SK-N-SH (cell line): Measurements from ENCODE around the gene FNDC1. TPM values are rescaled to one million over a fixed set of nuclear protein-coding genes. Genes with fewer than 3 reads are reported as not detected.
A peak's percentile ranks its signal among the peaks of the same experiment; 100 is the strongest.

Source experiments
- CTCF ChIA-PET: fragments of 300-600, 350-600 bp; formaldehyde crosslinking; extraction: SDS; loops from one replicate; lab custom pipeline; 2021; lab: Yijun Ruan, JAX
- POLR2A ChIA-PET: fragments of 350-600 bp; sonication (Branson Sonifier 250); formaldehyde crosslinking; extraction: SDS; loops from one replicate; lab custom pipeline; 2020; ENCODE audit warnings: antibody characterized with exemption, inconsistent platforms; lab: Yijun Ruan, JAX
- DNase-seq: peaks from one replicate; pipeline ENCODE4 v3.0.0; 2012
- H2AFZ ChIP-seq: fragments of 200-600 bp; sonication (generic); 2 replicates; pipeline ENCODE4 v1.8.1; 2016; ENCODE audit warnings: antibody characterized with exemption, mild to moderate bottlenecking, low read depth
- H3F3A ChIP-seq: fragments of 200-600 bp; sonication (generic); replicated peaks from 2 replicates; pipeline ENCODE3; 2016; ENCODE audit warnings: antibody characterized with exemption, mild to moderate bottlenecking; ENCODE audit not compliant: insufficient read depth
- H3K27ac ChIP-seq, 2 experiments: fragments of 200-500 bp in 1 of 2; fragments of 200-600 bp in 1 of 2; sonication (Bioruptor generic) in 1 of 2; sonication (generic), shearing (Covaris generic) in 1 of 2; 2 replicates each; pipeline versions ENCODE4 v1.5.1 to v1.6.1; 2014 to 2016; ENCODE audit warnings: low read depth in 2 of 2, inconsistent platforms in 1 of 2, low read length in 1 of 2, mild to moderate bottlenecking in 1 of 2, mixed read lengths in 1 of 2
- H3K27me3 ChIP-seq: fragments of 200-600 bp; sonication (generic), shearing (Covaris generic); 2 replicates; pipeline ENCODE4 v1.6.1; 2016; ENCODE audit warnings: mixed run types; ENCODE audit not compliant: insufficient read depth
- H3K36me3 ChIP-seq, 2 experiments: fragments of 200-500 bp in 1 of 2; fragments of 200-600 bp in 1 of 2; sonication (Bioruptor generic) in 1 of 2; sonication (generic) in 1 of 2; replicated peaks in 1 of 2; 2 replicates each; pipeline versions ENCODE3 to v1.5.1; 2014 to 2016; ENCODE audit warnings: low read length in 1 of 2, mild to moderate bottlenecking in 1 of 2; ENCODE audit not compliant: insufficient read depth in 2 of 2, control insufficient read depth in 1 of 2
- H3K4me1 ChIP-seq, 2 experiments: fragments of 200-500 bp in 1 of 2; fragments of 200-600 bp in 1 of 2; sonication (Bioruptor generic) in 1 of 2; sonication (generic), shearing (Covaris generic) in 1 of 2; 2 replicates each; pipeline versions ENCODE4 v1.5.1 to v1.6.1; 2014 to 2016; ENCODE audit warnings: low read depth in 1 of 2, low read length in 1 of 2, mixed run types in 1 of 2; ENCODE audit not compliant: insufficient read depth in 2 of 2, control insufficient read depth in 1 of 2
- H3K4me2 ChIP-seq: fragments of 200-600 bp; sonication (generic), shearing (Covaris generic); 2 replicates; pipeline ENCODE4 v1.6.1; 2017; ENCODE audit warnings: mixed run types
- H3K4me3 ChIP-seq, 2 experiments: fragments of 200-500 bp in 1 of 2; fragments of 200-600 bp in 1 of 2; sonication (Bioruptor generic) in 1 of 2; sonication (generic), shearing (Covaris generic) in 1 of 2; 2 replicates each; pipeline versions ENCODE4 v1.5.1 to v1.8.1; 2014 to 2016; ENCODE audit warnings: low read depth in 2 of 2, inconsistent platforms in 1 of 2, low read length in 1 of 2, mild to moderate bottlenecking in 1 of 2, mixed read lengths in 1 of 2, moderate library complexity in 1 of 2
- H3K79me2 ChIP-seq: fragments of 200-600 bp; sonication (generic); 2 replicates; pipeline ENCODE4 v1.8.1; 2017; ENCODE audit warnings: mild to moderate bottlenecking; ENCODE audit not compliant: insufficient read depth
- H3K9ac ChIP-seq: fragments of 200-600 bp; sonication (generic); 2 replicates; pipeline ENCODE4 v1.6.1; 2017; ENCODE audit warnings: mixed run types
- H3K9me2 ChIP-seq: fragments of 200-600 bp; sonication (generic); 2 replicates; pipeline ENCODE4 v1.6.1; 2017; ENCODE audit warnings: mixed run types
- H3K9me3 ChIP-seq: fragments of 200-600 bp; sonication (generic); 2 replicates; pipeline ENCODE4 v1.6.1; 2017; ENCODE audit warnings: mixed run types, mild to moderate bottlenecking, moderate library complexity
- H4K20me1 ChIP-seq: fragments of 200-600 bp; sonication (generic); 2 replicates; pipeline ENCODE4 v1.6.1; 2017; ENCODE audit warnings: mild to moderate bottlenecking, mixed run types; ENCODE audit not compliant: insufficient read depth
- CTCF ChIP-seq: fragments of 200-600 bp; sonication (generic); IDR thresholded peaks from 2 replicates; pipeline ENCODE4 v1.6.1; 2017; ENCODE audit warnings: antibody characterized with exemption, mild to moderate bottlenecking, moderate library complexity
- EP300 ChIP-seq, 2 experiments: IDR thresholded peaks; 2 replicates each; pipeline versions ENCODE4 v1.4.0 to v1.6.1; 2012; ENCODE audit warnings: borderline replicate concordance in 1 of 2, low read depth in 1 of 2, low read length in 1 of 2
- EZH2phosphoT487 ChIP-seq: fragments of 200-600 bp; sonication (generic); IDR thresholded peaks from 2 replicates; pipeline ENCODE4 v1.6.1; 2017; ENCODE audit warnings: low read depth, mixed run types, mild to moderate bottlenecking, antibody characterized with exemption, moderate library complexity, borderline replicate concordance
- FOSL2 ChIP-seq: IDR thresholded peaks from 2 replicates; pipeline ENCODE4 v1.4.0; 2012; ENCODE audit warnings: low read depth, mild to moderate bottlenecking, moderate library complexity, borderline replicate concordance
- FOXJ3 ChIP-seq: sonication (generic); formaldehyde crosslinking; IDR thresholded peaks from 2 replicates; pipeline ENCODE4 v1.5.1; 2020; ENCODE audit warnings: mild to moderate bottlenecking, missing genetic modification reagents
- FOXM1 ChIP-seq: IDR thresholded peaks from 2 replicates; pipeline ENCODE4 v1.4.0; 2012; ENCODE audit warnings: low read depth, mild to moderate bottlenecking
- GABPA ChIP-seq: IDR thresholded peaks from 2 replicates; pipeline ENCODE4 v1.4.0; 2012; ENCODE audit warnings: low read depth, mild to moderate bottlenecking
- MEF2A ChIP-seq: IDR thresholded peaks from 2 replicates; pipeline ENCODE4 v1.4.0; 2012; ENCODE audit warnings: low read depth, borderline replicate concordance
- NFIC ChIP-seq: IDR thresholded peaks from 2 replicates; pipeline ENCODE4 v1.4.0; 2012; ENCODE audit warnings: borderline replicate concordance
- PBX3 ChIP-seq: IDR thresholded peaks from 2 replicates; pipeline ENCODE4; 2012
- POLR2AphosphoS5 ChIP-seq: IDR thresholded peaks from 2 replicates; pipeline ENCODE4 v1.6.1; 2012; ENCODE audit warnings: low read depth, low read length
- RAD21 ChIP-seq: IDR thresholded peaks from 2 replicates; pipeline ENCODE4 v1.6.1; 2012; ENCODE audit warnings: mild to moderate bottlenecking, low read length
- RFX5 ChIP-seq: IDR thresholded peaks from 2 replicates; pipeline ENCODE4 v1.6.1; 2012; ENCODE audit warnings: mild to moderate bottlenecking, improper control_type of control experiment, low read length
- RXRA ChIP-seq: IDR thresholded peaks from 2 replicates; pipeline ENCODE4 v1.4.0; 2012; ENCODE audit warnings: low read depth, mild to moderate bottlenecking, borderline replicate concordance
- SIN3A ChIP-seq: IDR thresholded peaks from 2 replicates; pipeline ENCODE4 v1.6.1; 2012; ENCODE audit warnings: low read depth, mild to moderate bottlenecking, low read length, moderate library complexity, borderline replicate concordance
- SMC3 ChIP-seq: IDR thresholded peaks from 2 replicates; pipeline ENCODE4 v1.6.1; 2012; ENCODE audit warnings: low read depth, low read length, improper control_type of control experiment
- TAF1 ChIP-seq: IDR thresholded peaks from 2 replicates; pipeline ENCODE4 v1.6.1; 2012; ENCODE audit warnings: low read depth, mild to moderate bottlenecking, low read length, moderate library complexity, borderline replicate concordance
- TEAD4 ChIP-seq: IDR thresholded peaks from 2 replicates; pipeline ENCODE4 v1.4.0; 2012; ENCODE audit warnings: mild to moderate bottlenecking, borderline replicate concordance; ENCODE audit not compliant: insufficient read depth
- USF1 ChIP-seq: IDR thresholded peaks from 2 replicates; pipeline ENCODE4 v1.4.0; 2012; ENCODE audit warnings: low read depth, borderline replicate concordance
- USF2 ChIP-seq: fragments of 150-350 bp; IDR thresholded peaks from 2 replicates; pipeline ENCODE4 v1.6.1; 2017; ENCODE audit warnings: antibody characterized with exemption, low read length, low read depth, borderline replicate concordance
- ZBTB33 ChIP-seq: IDR thresholded peaks from 2 replicates; pipeline ENCODE4 v1.4.0; 2012; ENCODE audit warnings: low read depth, borderline replicate concordance
- WGBS: methylation state at CpG from one replicate; pipeline ENCODE4 v1.1.6; 2017; ENCODE audit warnings: low lambda C conversion rate; 5-methylcytosine and 5-hydroxymethylcytosine counted together
- polyA plus RNA-seq, 3 experiments: library from polyadenylated mRNA; depleted of rRNA; stranded (reverse); fragments of >200 nt; gene quantifications; 2 replicates each; pipeline ENCODE4 v1.2.3, GENCODE V29; 2012

FNDC1 gene
- polyA plus RNA-seq, 1 of the 3 experiments (the other 2 are of a cell fraction), result not detected

- 0 out of 2 replicates have a peak overlapping the region, but pooled peaks have one; percentile 50 for H2AFZ ChIP-seq
- TF ChIP-seq RAD21, result peak; percentile 60
- peak; percentile 69 for TF ChIP-seq CTCF
- no peak for TF ChIP-seq TEAD4
- peak; percentile 46 for TF ChIP-seq SMC3
- no peak overlapping the region for H3K27ac ChIP-seq
Measured at GRCh38 chr6:159252955-159253508, 83.8 kb downstream of the FNDC1 start.

GRCh38 chr6:159254186-159254585 is 85.0 kb downstream of the FNDC1 start:
- Histone ChIP-seq H3K9ac (no peak overlapping the region), H2AFZ (no peak overlapping the region), H3K9me3 (no peaks in the 10 kb centered on the region), H3K9me2 (no peaks in the 10 kb centered on the region), H3K27ac (no peak overlapping the region), H3K4me3 (no peak overlapping the region), H3K4me1 (peaks cover 0 to 3% of the 10 kb centered on the region in 2 experiments; a peak in 1 of 4 replicates), H3K27me3 (no peaks in the 10 kb centered on the region; the same call in 1 of the 2 replicates), H4K20me1 (no peaks in the 10 kb centered on the region), H3K36me3 (no peaks in the 10 kb centered on the region), H3K4me2 (no peak overlapping the region), H3K79me2 (no peaks in the 10 kb centered on the region), H3F3A (no peaks in the 10 kb centered on the region)
- DNase-seq, result no peak
- WGBS, result 7% methylated on average over 2 of the region's 2 CpGs
- no peak for TF ChIP-seq RFX5
- TF ChIP-seq FOXM1, result no peak
- no peak for TF ChIP-seq FOSL2
- no peak for TF ChIP-seq POLR2AphosphoS5
- no peak for TF ChIP-seq MEF2A
- no peak for TF ChIP-seq ZBTB33
- no peak for TF ChIP-seq EZH2phosphoT487
- TF ChIP-seq RXRA, result no peak
- no peak for TF ChIP-seq EP300 (IDR thresholded peaks at IDR 0.05; ENCODE audit: borderline replicate concordance in 1 of 2, low read depth in 1 of 2, low read length in 1 of 2)
- TF ChIP-seq NFIC, result no peak
- no peak for TF ChIP-seq USF2
- TF ChIP-seq SIN3A, result no peak
- no peak for TF ChIP-seq TAF1
- TF ChIP-seq FOXJ3, result no peak
- no peak for TF ChIP-seq USF1
- TF ChIP-seq GABPA, result no peak
- TF ChIP-seq PBX3, result no peak
- ChIA-PET POLR2A (no interaction called here), CTCF (interaction anchor here (1.7 to 9.4 kb wide), 6 partner anchors 8 to 395 kb away, joined by 4 to 107 read pairs (median 18); no protein-coding TSS in a partner anchor)

More at GRCh38 chr6:159252955-159253508, 83.8 kb downstream of the FNDC1 start:
- Histone ChIP-seq H3K4me2 (peak overlapping the region; percentile 55; the same call in 1 of the 2 replicates), H3K4me1 (peaks cover 0 to 3% of the 10 kb centered on the region in 2 experiments; a peak in 1 of 4 replicates), H3K27me3 (no peaks in the 10 kb centered on the region; the same call in 1 of the 2 replicates), H4K20me1 (no peaks in the 10 kb centered on the region), H3F3A (no peaks in the 10 kb centered on the region), H3K9me3 (no peaks in the 10 kb centered on the region), H3K4me3 (peak overlapping the region in 1 of 2 experiments; percentile 47; a peak in 2 of 4 replicates), H3K36me3 (no peaks in the 10 kb centered on the region), H3K79me2 (no peaks in the 10 kb centered on the region), H3K9me2 (no peaks in the 10 kb centered on the region), H3K9ac (no peak overlapping the region)
- 17% methylated on average over 9 of the region's 10 CpGs for WGBS
- CTCF ChIA-PET, result interaction anchor here (0.6 to 9.4 kb wide), 72 partner anchors 9 to 439 kb away, joined by 3 to 107 read pairs (median 4); no protein-coding TSS in a partner anchor
- POLR2A ChIA-PET, result no interaction called here
- peak; percentile 65 for DNase-seq
